ENCODE measurements around the gene GNA12.

GNA12 gene

GRCh38 chr7:2840458-2840857, 3.6 kb downstream of the GNA12 start:
- DNase-seq (ENCODE audit: low read depth): no peak
- H3K4me3 ChIP-seq (ENCODE audit: control insufficient read depth, low read depth, low read length): no peak overlapping the region
- TF ChIP-seq, protein P1, sequence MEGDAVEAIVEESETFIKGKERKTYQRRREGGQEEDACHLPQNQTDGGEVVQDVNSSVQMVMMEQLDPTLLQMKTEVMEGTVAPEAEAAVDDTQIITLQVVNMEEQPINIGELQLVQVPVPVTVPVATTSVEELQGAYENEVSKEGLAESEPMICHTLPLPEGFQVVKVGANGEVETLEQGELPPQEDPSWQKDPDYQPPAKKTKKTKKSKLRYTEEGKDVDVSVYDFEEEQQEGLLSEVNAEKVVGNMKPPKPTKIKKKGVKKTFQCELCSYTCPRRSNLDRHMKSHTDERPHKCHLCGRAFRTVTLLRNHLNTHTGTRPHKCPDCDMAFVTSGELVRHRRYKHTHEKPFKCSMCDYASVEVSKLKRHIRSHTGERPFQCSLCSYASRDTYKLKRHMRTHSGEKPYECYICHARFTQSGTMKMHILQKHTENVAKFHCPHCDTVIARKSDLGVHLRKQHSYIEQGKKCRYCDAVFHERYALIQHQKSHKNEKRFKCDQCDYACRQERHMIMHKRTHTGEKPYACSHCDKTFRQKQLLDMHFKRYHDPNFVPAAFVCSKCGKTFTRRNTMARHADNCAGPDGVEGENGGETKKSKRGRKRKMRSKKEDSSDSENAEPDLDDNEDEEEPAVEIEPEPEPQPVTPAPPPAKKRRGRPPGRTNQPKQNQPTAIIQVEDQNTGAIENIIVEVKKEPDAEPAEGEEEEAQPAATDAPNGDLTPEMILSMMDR (conservative IDR thresholded peaks at IDR 0.05; ENCODE audit: control insufficient read depth, insufficient read depth, low read depth, low read length): no peak

DNA sequence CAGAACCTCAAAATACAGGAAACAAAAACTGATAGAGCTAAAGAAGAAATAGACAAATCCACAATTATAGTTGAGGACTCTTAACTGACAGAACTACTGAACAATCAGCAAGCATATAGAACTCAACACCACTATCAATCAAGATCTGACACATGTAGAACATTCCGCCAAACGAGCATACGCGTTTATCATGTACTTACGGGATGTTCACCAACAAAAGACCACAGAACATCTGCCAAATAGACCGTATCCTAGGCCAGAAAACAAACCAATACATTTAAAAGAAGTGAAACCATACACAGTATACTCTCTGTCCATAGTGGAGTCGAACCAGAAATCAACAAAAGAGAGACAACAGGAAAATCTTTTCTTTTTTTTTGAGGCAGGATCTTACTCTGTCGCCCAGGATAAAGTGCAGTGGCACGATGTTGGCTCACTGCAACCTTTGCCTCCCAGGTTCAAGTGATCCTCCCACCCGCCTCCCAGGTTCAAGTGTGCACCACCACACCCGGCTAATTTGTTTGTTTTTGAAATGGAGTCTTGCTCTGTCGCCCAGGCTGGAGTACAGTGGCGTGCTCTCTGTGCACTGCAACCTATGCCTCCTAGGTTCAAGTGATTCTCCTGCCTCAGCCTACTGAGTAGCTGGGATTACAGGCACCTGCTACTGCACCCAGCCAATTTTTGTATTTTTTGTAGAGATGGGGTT, 5.1 kb downstream of the GNA12 start:
- TF ChIP-seq, protein P1 (conservative IDR thresholded peaks at IDR 0.05; ENCODE audit: control insufficient read depth, insufficient read depth, low read depth, low read length): no peak

DNA sequence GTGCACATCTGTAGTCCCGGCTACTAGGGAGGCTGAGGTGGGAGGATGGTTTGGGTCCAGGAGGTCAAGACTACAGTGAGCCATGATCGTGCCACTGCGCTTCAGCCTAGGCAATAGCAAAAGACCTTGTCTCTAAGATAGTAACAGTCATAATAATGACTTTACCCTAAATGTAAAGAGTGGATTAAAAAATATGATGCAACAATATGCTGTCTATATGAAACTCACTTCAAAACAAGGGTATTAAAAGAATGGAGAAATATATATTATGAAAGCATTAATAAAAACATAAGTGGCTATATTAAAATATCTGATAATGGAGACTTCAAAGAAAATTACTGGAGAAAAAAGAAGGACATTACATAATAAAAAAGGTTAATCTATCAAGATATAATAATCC, 5.7 kb downstream of the GNA12 start:
- TF ChIP-seq, protein P1 (conservative IDR thresholded peaks at IDR 0.05; ENCODE audit: control insufficient read depth, insufficient read depth, low read depth, low read length): no peak
- no peak overlapping the region for H3K4me3 ChIP-seq (ENCODE audit: control insufficient read depth, low read depth, low read length)

More for the DNA sequence above, 5.1 kb downstream of the GNA12 start:
- no peak for DNase-seq (ENCODE audit: low read depth)
- H3K4me3 ChIP-seq (ENCODE audit: control insufficient read depth, low read depth, low read length): no peak overlapping the region

GRCh38 chr7:2837496-2837895, 6.6 kb downstream of the GNA12 start:
- H3K4me3 ChIP-seq (ENCODE audit: control insufficient read depth, low read depth, low read length): no peak overlapping the region
- TF ChIP-seq, protein P1 (conservative IDR thresholded peaks at IDR 0.05; ENCODE audit: control insufficient read depth, insufficient read depth, low read depth, low read length): no peak
- DNase-seq (ENCODE audit: low read depth): no peak

More for the DNA sequence above, 5.7 kb downstream of the GNA12 start:
- DNase-seq (ENCODE audit: low read depth): no peak

DNA sequence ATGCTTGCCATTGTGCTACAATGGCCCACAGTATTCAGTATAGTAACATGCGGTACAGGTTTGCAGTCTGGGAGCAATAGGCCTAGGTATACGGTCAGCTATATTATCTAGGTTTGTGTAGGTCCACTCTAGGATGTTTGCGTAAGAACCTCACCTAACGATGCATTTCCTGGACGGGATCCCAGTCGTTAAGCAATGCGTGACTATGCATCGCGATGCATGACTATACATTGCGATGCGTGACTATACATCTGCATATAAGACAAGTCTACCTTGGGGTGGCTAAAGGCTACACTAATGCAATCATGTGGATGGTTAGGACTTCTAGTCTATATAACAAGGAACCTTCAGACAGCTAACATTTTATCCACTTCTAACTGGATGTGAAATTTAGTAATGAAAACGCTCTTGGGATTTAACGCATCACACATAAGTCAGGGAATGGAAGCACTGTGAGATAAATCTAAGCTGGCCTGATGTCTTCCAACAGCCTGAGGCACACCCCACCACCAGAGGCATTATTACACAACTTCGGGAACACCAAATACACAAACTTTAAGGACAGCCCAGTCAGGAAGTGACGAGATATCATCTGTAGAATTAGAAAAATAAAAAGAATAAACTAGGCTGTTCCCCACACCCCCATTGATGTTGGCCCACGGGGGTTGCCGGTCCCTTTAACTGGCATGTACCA, 9.2 kb downstream of the GNA12 start:
- TF ChIP-seq, protein P1 (conservative IDR thresholded peaks at IDR 0.05; ENCODE audit: control insufficient read depth, insufficient read depth, low read depth, low read length): no peak
- DNase-seq (ENCODE audit: low read depth): peak; percentile 38
- H3K4me3 ChIP-seq (ENCODE audit: control insufficient read depth, low read depth, low read length): no peak overlapping the region

- H3K4me3 ChIP-seq (ENCODE audit: control insufficient read depth, low read depth, low read length): no peak overlapping the region
- TF ChIP-seq, protein P1 (conservative IDR thresholded peaks at IDR 0.05; ENCODE audit: control insufficient read depth, insufficient read depth, low read depth, low read length): no peak
- DNase-seq (ENCODE audit: low read depth): no peak
Measured at GRCh38 chr7:2833083-2833910, 10.8 kb downstream of the GNA12 start.

Data from fibroblast of mammary gland (primary cell).